Hepatocyte (in vitro differentiated cells): ENCODE results near the gene PPIF. TPM values are rescaled to one million over a fixed set of nuclear protein-coding genes. Genes with fewer than 3 reads are reported as not detected.
A peak's percentile ranks its signal among the peaks of the same experiment; 100 is the strongest.

Experiments
- DNase-seq: peaks from one replicate; pipeline ENCODE4 v3.0.0-alpha.2; 2016; ENCODE audit warnings: low spot score
- H2AFZ ChIP-seq: fragments of 200-600 bp; sonication (generic); 2 replicates; pipeline ENCODE4 v1.6.0; 2016; ENCODE audit warnings: antibody characterized with exemption, mild to moderate bottlenecking
- H3K27ac ChIP-seq: fragments of 200-600 bp; sonication (generic); 2 replicates; pipeline ENCODE4 v1.5.1; 2016; ENCODE audit warnings: mild to moderate bottlenecking
- H3K27me3 ChIP-seq: fragments of 200-600 bp; sonication (generic); 2 replicates; pipeline ENCODE4 v1.6.1; 2016
- H3K36me3 ChIP-seq: fragments of 200-600 bp; sonication (generic); replicated peaks from 2 replicates; pipeline ENCODE4 v1.5.1; 2016; ENCODE audit warnings: low read depth; ENCODE audit not compliant: insufficient read depth
- H3K4me1 ChIP-seq: fragments of 200-600 bp; sonication (generic); 2 replicates; pipeline ENCODE4 v1.5.1; 2016; ENCODE audit warnings: mild to moderate bottlenecking, moderate library complexity; ENCODE audit not compliant: insufficient read depth
- H3K4me2 ChIP-seq: fragments of 200-600 bp; sonication (generic); 2 replicates; pipeline ENCODE4 v1.6.0; 2016
- H3K4me3 ChIP-seq: fragments of 200-600 bp; sonication (generic); 2 replicates; pipeline ENCODE4 v1.5.1; 2016; ENCODE audit warnings: mild to moderate bottlenecking
- H3K79me2 ChIP-seq: fragments of 200-600 bp; sonication (generic); 2 replicates; pipeline ENCODE4 v1.6.0; 2017; ENCODE audit warnings: mild to moderate bottlenecking
- H3K9me2 ChIP-seq: fragments of 200-600 bp; sonication (generic); replicated peaks from 2 replicates; pipeline ENCODE4 v1.6.0; 2017; ENCODE audit warnings: mild to moderate bottlenecking; ENCODE audit not compliant: insufficient read depth
- H3K9me3 ChIP-seq: fragments of 200-600 bp; sonication (generic); 2 replicates; pipeline ENCODE4 v1.5.1; 2016; ENCODE audit warnings: low read depth, mild to moderate bottlenecking
- H4K20me1 ChIP-seq: fragments of 200-600 bp; sonication (generic); 2 replicates; pipeline ENCODE4 v1.6.0; 2016; ENCODE audit warnings: mild to moderate bottlenecking; ENCODE audit not compliant: insufficient read depth, poor library complexity, severe bottlenecking
- EZH2 ChIP-seq: fragments of 200-600 bp; sonication (generic); IDR thresholded peaks from 2 replicates; pipeline ENCODE4 v1.6.1; 2016; ENCODE audit warnings: antibody characterized with exemption, mild to moderate bottlenecking, borderline replicate concordance
- EZH2phosphoT487 ChIP-seq: fragments of 200-600 bp; sonication (generic); IDR thresholded peaks from one replicate; pipeline ENCODE4 v1.6.1; 2018; ENCODE audit warnings: antibody characterized with exemption, mild to moderate bottlenecking, low read depth, moderate library complexity; ENCODE audit not compliant: unreplicated experiment, severe bottlenecking
- WGBS: methylation state at CpG from one replicate; pipeline ENCODE4 v1.1.6; 2016; ENCODE audit warnings: low lambda C conversion rate; ENCODE audit errors: missing lambda C conversion rate; 5-methylcytosine and 5-hydroxymethylcytosine counted together
- polyA plus RNA-seq: library from polyadenylated mRNA; unstranded; fragments of >200 nt; fragmentation: Nextera tagmentation; extraction: Ambion mirVana; gene quantifications from 2 replicates; pipeline ENCODE4 v1.2.1, GENCODE V29; 2016
- total RNA-seq: library from RNA; depleted of rRNA; stranded (reverse); fragments of >200 nt; gene quantifications from 2 replicates; pipeline ENCODE4 v1.2.3, GENCODE V29; 2014
- TF ChIP-seq, protein P1 (sequence below): fragments of 200-600 bp; sonication (generic); IDR thresholded peaks from 2 replicates; pipeline ENCODE4 v1.5.1; 2016; ENCODE audit warnings: antibody characterized with exemption, mild to moderate bottlenecking; ENCODE audit not compliant: poor library complexity

The PPIF gene
- total and polyA plus RNA-seq, 2 experiments from 2014 or later = 70.3 to 79.4 TPM

GRCh38 chr10:79400146-79401004 lies 53.1 kb downstream of the PPIF start:
- DNase-seq = peak; percentile 65
- 60% methylated on average over 11 of the region's 11 CpGs for WGBS
- H3K4me3 ChIP-seq = no peak overlapping the region
- H2AFZ ChIP-seq = no peak overlapping the region
- peaks cover 80% of the 10 kb centered on the region for H3K4me1 ChIP-seq
- no peaks in the 10 kb centered on the region for H3K36me3 ChIP-seq
- no peaks in the 10 kb centered on the region for H4K20me1 ChIP-seq
- H3K4me2 ChIP-seq = peak overlapping the region; percentile 58
- H3K79me2 ChIP-seq = peaks cover 30% of the 10 kb centered on the region
- no peak for TF ChIP-seq EZH2phosphoT487
- TF ChIP-seq EZH2 = no peak
- TF ChIP-seq, protein P1, sequence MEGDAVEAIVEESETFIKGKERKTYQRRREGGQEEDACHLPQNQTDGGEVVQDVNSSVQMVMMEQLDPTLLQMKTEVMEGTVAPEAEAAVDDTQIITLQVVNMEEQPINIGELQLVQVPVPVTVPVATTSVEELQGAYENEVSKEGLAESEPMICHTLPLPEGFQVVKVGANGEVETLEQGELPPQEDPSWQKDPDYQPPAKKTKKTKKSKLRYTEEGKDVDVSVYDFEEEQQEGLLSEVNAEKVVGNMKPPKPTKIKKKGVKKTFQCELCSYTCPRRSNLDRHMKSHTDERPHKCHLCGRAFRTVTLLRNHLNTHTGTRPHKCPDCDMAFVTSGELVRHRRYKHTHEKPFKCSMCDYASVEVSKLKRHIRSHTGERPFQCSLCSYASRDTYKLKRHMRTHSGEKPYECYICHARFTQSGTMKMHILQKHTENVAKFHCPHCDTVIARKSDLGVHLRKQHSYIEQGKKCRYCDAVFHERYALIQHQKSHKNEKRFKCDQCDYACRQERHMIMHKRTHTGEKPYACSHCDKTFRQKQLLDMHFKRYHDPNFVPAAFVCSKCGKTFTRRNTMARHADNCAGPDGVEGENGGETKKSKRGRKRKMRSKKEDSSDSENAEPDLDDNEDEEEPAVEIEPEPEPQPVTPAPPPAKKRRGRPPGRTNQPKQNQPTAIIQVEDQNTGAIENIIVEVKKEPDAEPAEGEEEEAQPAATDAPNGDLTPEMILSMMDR = peak; percentile 59
- no peaks in the 10 kb centered on the region for H3K27me3 ChIP-seq
- no peaks in the 10 kb centered on the region for H3K9me3 ChIP-seq
- H3K27ac ChIP-seq = peak overlapping the region; percentile 93
- no peaks in the 10 kb centered on the region for H3K9me2 ChIP-seq

DNA sequence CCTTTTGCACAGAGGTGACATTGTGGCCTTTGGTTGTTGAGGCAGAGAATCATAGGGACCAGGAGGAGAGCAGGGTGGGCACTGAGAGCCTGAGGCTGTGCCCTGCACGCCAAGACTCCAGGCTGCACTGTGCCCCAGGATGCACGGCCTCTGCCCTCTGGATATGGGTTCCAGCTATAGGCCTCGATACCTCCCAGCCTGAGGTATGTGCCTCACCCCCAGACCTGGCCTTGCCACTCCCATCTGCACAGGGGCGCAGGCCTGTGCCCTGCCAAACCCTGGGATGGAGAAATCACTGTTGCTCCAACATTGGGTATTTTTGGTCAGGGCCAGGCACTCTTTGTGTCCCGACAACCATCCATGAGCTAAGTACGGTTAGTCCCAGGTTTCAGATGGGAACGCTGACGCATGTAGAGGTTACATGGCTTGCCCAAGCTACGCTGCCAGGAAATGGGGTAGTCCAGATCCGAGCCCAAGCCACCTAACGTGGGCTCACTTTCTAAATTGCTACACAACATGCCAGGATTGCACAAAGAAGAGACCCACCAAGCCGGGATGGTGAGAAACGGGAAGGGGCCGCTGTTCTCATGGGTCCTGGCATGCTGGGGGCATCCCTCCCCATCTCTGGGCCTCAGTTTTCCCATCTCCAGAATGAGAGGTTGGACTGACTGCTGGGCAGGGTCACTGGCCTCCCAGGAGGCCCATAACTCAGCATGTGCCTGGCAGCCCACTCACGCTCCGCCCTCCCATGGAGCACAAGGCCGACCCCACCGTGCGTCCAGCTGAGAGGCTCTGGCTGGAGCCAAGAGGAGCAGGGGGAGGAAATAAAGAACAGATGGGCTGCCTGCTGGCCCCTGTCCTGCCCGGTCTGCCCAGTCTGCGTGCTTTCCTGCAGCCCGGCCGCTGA lies 54.0 kb downstream of the PPIF start:
- Histone ChIP-seq H3K4me1 (peaks cover 89% of the 10 kb centered on the region), H3K27me3 (no peaks in the 10 kb centered on the region), H2AFZ (no peak overlapping the region), H4K20me1 (no peaks in the 10 kb centered on the region), H3K27ac (peak overlapping the region; percentile 93), H3K36me3 (no peaks in the 10 kb centered on the region), H3K79me2 (peaks cover 21% of the 10 kb centered on the region), H3K4me2 (peak overlapping the region; percentile 30), H3K9me3 (no peaks in the 10 kb centered on the region), H3K4me3 (no peak overlapping the region), H3K9me2 (no peaks in the 10 kb centered on the region)
- 66% methylated on average over 23 of the region's 23 CpGs for WGBS
- TF ChIP-seq, protein P1 = no peak
- TF ChIP-seq EZH2phosphoT487 (no peak), EZH2 (no peak)
- no peak for DNase-seq

GRCh38 chr10:79402625-79402946 lies 55.3 kb downstream of the PPIF start:
- 95% methylated on average over 7 of the region's 7 CpGs for whole genome bisulfite sequencing
- Histone ChIP-seq H3K36me3 (no peaks in the 10 kb centered on the region), H3K9me2 (no peaks in the 10 kb centered on the region), H3K4me1 (peaks cover 92% of the 10 kb centered on the region), H2AFZ (no peak overlapping the region), H3K27ac (peak overlapping the region; percentile 93), H3K4me3 (no peak overlapping the region), H3K4me2 (peak overlapping the region; percentile 51), H3K27me3 (no peaks in the 10 kb centered on the region), H3K79me2 (peaks cover 19% of the 10 kb centered on the region), H4K20me1 (no peaks in the 10 kb centered on the region), H3K9me3 (no peaks in the 10 kb centered on the region)
- TF ChIP-seq, protein P1 = no peak
- TF ChIP-seq EZH2phosphoT487 (no peak), EZH2 (no peak)
- no peak for DNase-seq
